HEK293 (cell line): Measurements from ENCODE around the gene ZSCAN31.
A peak's percentile ranks its signal among the peaks of the same experiment; 100 is the strongest.

Source experiments
- CTCF ChIA-PET: fragments of 350-600 bp; formaldehyde crosslinking; extraction: SDS; loops from one replicate; lab custom pipeline; 2021; ENCODE audit warnings: antibody characterized with exemption; lab: Yijun Ruan, JAX
- POLR2A ChIA-PET: fragments of 300-600 bp; formaldehyde crosslinking; extraction: SDS; loops from one replicate; lab custom pipeline; 2020; ENCODE audit warnings: antibody characterized with exemption, inconsistent platforms; lab: Yijun Ruan, JAX
- H3K27ac ChIP-seq: fragments of 200-500 bp; sonication (Bioruptor generic); 2 replicates; pipeline ENCODE4 v1.5.1; 2014; ENCODE audit warnings: low read depth, low read length, control low read depth, inconsistent platforms; ENCODE audit errors: extremely low read depth
- H3K36me3 ChIP-seq, 2 experiments: fragments of 200-500 bp in 1 of 2; sonication (Bioruptor generic) in 1 of 2; 1 replicate in 1 of 2; 2 replicates in 1 of 2; pipeline ENCODE4 v1.5.1; 2014 to 2017; ENCODE audit warnings: inconsistent platforms in 2 of 2, low read length in 2 of 2; ENCODE audit not compliant: control insufficient read depth in 2 of 2, insufficient read depth in 1 of 2
- H3K4me1 ChIP-seq: fragments of 200-500 bp; sonication (Bioruptor generic); 2 replicates; pipeline ENCODE4 v1.5.1; 2014; ENCODE audit warnings: mild to moderate bottlenecking, low read length, inconsistent platforms; ENCODE audit not compliant: control insufficient read depth, insufficient read depth
- H3K4me3 ChIP-seq: 2 replicates; pipeline ENCODE4 v1.5.1; 2011; ENCODE audit warnings: low read depth, mild to moderate bottlenecking, control low read depth, low read length, moderate library complexity
- H3K9me3 ChIP-seq: fragments of 200-500 bp; sonication (Bioruptor generic); 2 replicates; pipeline ENCODE4 v1.5.1; 2014; ENCODE audit warnings: low read depth, low read length, inconsistent platforms; ENCODE audit not compliant: control insufficient read depth, insufficient read depth
- GLIS2 ChIP-seq: fragments of 450-650 bp; formaldehyde crosslinking; IDR thresholded peaks from 2 replicates; pipeline ENCODE4 v1.5.1; 2016; ENCODE audit warnings: missing biosample characterization, missing genetic modification characterization
- KLF16 ChIP-seq: fragments of 450-650 bp; formaldehyde crosslinking; IDR thresholded peaks from 2 replicates; pipeline ENCODE4 v1.5.1; 2017; ENCODE audit warnings: missing biosample characterization, missing genetic modification characterization
- KLF9 ChIP-seq: fragments of 450-650 bp; formaldehyde crosslinking; IDR thresholded peaks from 2 replicates; pipeline ENCODE4 v1.5.1; 2016; ENCODE audit warnings: missing biosample characterization, missing genetic modification characterization, low read depth
- PRDM4 ChIP-seq: fragments of 450-650 bp; formaldehyde crosslinking; IDR thresholded peaks from 2 replicates; pipeline ENCODE4 v1.5.1; 2017; ENCODE audit warnings: missing biosample characterization, missing genetic modification characterization
- RBAK ChIP-seq: fragments of 450-650 bp; formaldehyde crosslinking; IDR thresholded peaks from 2 replicates; pipeline ENCODE4 v1.5.1; 2016; ENCODE audit warnings: missing biosample characterization, missing genetic modification characterization
- ZBTB21 ChIP-seq: fragments of 450-650 bp; formaldehyde crosslinking; IDR thresholded peaks from 2 replicates; pipeline ENCODE4 v1.5.1; 2017; ENCODE audit warnings: missing biosample characterization, missing genetic modification characterization
- ZEB2 ChIP-seq: fragments of 450-650 bp; formaldehyde crosslinking; IDR thresholded peaks from 2 replicates; pipeline ENCODE4 v1.5.1; 2016; ENCODE audit warnings: missing biosample characterization, missing genetic modification characterization
- ZFHX2 ChIP-seq: fragments of 450-650 bp; formaldehyde crosslinking; conservative IDR thresholded peaks from 2 replicates; pipeline ENCODE4 v1.5.1; 2016; ENCODE audit warnings: missing biosample characterization, missing genetic modification characterization
- ZNF148 ChIP-seq: fragments of 450-650 bp; formaldehyde crosslinking; IDR thresholded peaks from 2 replicates; pipeline ENCODE4 v1.5.0; 2017; ENCODE audit warnings: missing biosample characterization, missing genetic modification characterization, borderline replicate concordance
- ZNF155 ChIP-seq: fragments of 450-650 bp; formaldehyde crosslinking; IDR thresholded peaks from 2 replicates; pipeline ENCODE4 v1.5.1; 2016; ENCODE audit warnings: missing biosample characterization, missing genetic modification characterization
- ZNF157 ChIP-seq: fragments of 450-650 bp; formaldehyde crosslinking; IDR thresholded peaks from 2 replicates; pipeline ENCODE4 v1.5.1; 2016; ENCODE audit warnings: missing biosample characterization, missing genetic modification characterization
- ZNF184 ChIP-seq: fragments of 450-650 bp; IDR thresholded peaks from 2 replicates; pipeline ENCODE4 v1.5.1; 2018; ENCODE audit warnings: missing biosample characterization, mild to moderate bottlenecking, missing genetic modification characterization
- ZNF221 ChIP-seq: fragments of 450-650 bp; formaldehyde crosslinking; IDR thresholded peaks from 2 replicates; pipeline ENCODE4 v1.5.1; 2017; ENCODE audit warnings: missing biosample characterization, missing genetic modification characterization, borderline replicate concordance
- ZNF239 ChIP-seq: fragments of 450-650 bp; formaldehyde crosslinking; IDR thresholded peaks from 2 replicates; pipeline ENCODE4 v1.5.1; 2016; ENCODE audit warnings: missing biosample characterization, missing genetic modification characterization
- ZNF335 ChIP-seq: fragments of 450-650 bp; formaldehyde crosslinking; conservative IDR thresholded peaks from 2 replicates; pipeline ENCODE4 v1.5.1; 2016; ENCODE audit warnings: missing biosample characterization, missing genetic modification characterization
- ZNF391 ChIP-seq: fragments of 450-650 bp; formaldehyde crosslinking; IDR thresholded peaks from 2 replicates; pipeline ENCODE4 v1.5.1; 2016; ENCODE audit warnings: low read depth, missing biosample characterization, missing genetic modification characterization, borderline replicate concordance
- ZNF404 ChIP-seq: fragments of 450-650 bp; formaldehyde crosslinking; IDR thresholded peaks from 2 replicates; pipeline ENCODE4 v1.5.1; 2017; ENCODE audit warnings: missing biosample characterization, missing genetic modification characterization
- ZNF518A ChIP-seq: fragments of 450-650 bp; formaldehyde crosslinking; conservative IDR thresholded peaks from 2 replicates; pipeline ENCODE4 v1.5.1; 2016; ENCODE audit warnings: low read depth, missing biosample characterization, missing genetic modification characterization
- ZNF530 ChIP-seq: fragments of 450-650 bp; formaldehyde crosslinking; IDR thresholded peaks from 2 replicates; pipeline ENCODE4 v1.5.1; 2016; ENCODE audit warnings: low read depth, missing biosample characterization, missing genetic modification characterization
- ZNF548 ChIP-seq: fragments of 450-650 bp; formaldehyde crosslinking; IDR thresholded peaks from 2 replicates; pipeline ENCODE4 v1.5.1; 2016; ENCODE audit warnings: missing biosample characterization, missing genetic modification characterization
- ZNF596 ChIP-seq: fragments of 450-650 bp; IDR thresholded peaks from 2 replicates; pipeline ENCODE4 v1.5.0; 2018; ENCODE audit warnings: missing biosample characterization, mild to moderate bottlenecking, missing genetic modification characterization, moderate library complexity
- ZNF707 ChIP-seq: fragments of 450-650 bp; formaldehyde crosslinking; IDR thresholded peaks from 2 replicates; pipeline ENCODE4 v1.5.1; 2016; ENCODE audit warnings: missing biosample characterization, missing genetic modification characterization
- ZNF843 ChIP-seq: fragments of 450-650 bp; formaldehyde crosslinking; IDR thresholded peaks from 2 replicates; pipeline ENCODE4 v1.5.1; 2016; ENCODE audit warnings: missing biosample characterization, missing genetic modification characterization
- ZSCAN18 ChIP-seq: fragments of 450-650 bp; formaldehyde crosslinking; IDR thresholded peaks from 2 replicates; pipeline ENCODE4 v1.5.1; 2016; ENCODE audit warnings: missing biosample characterization, missing genetic modification characterization
- ZSCAN30 ChIP-seq: fragments of 450-650 bp; IDR thresholded peaks from 2 replicates; pipeline ENCODE4 v1.5.1; 2018; ENCODE audit warnings: missing biosample characterization, mild to moderate bottlenecking, missing genetic modification characterization, moderate library complexity
- ZSCAN4 ChIP-seq: fragments of 450-650 bp; formaldehyde crosslinking; IDR thresholded peaks from 2 replicates; pipeline ENCODE4 v1.5.1; 2017; ENCODE audit warnings: missing biosample characterization, missing genetic modification characterization

The ZSCAN31 gene

GRCh38 chr6:28311139-28311823 lies 24.7 kb downstream of the ZSCAN31 start:
- Histone ChIP-seq H3K9me3 (no peaks in the 10 kb centered on the region), H3K4me1 (peaks cover 6% of the 10 kb centered on the region), H3K27ac (peak overlapping the region; percentile 62), H3K36me3 (no peaks in the 10 kb centered on the region), H3K4me3 (no peak overlapping the region)
- CTCF ChIA-PET: interaction anchor here (0.5 to 1.1 kb wide), 2 partner anchors 27 to 352 kb away, joined by 3 to 5 read pairs; no protein-coding TSS in a partner anchor
- POLR2A ChIA-PET: interaction anchor here (3.5 kb wide), 1 partner anchor 25 kb away, joined by 17 read pairs; the partner anchor contains the start of gene ZSCAN31
- TF ChIP-seq KLF16 (tag by site-specific recombination) (no peak), GLIS2 (tag by site-specific recombination) (peak; percentile 30; the same call in 1 of the 2 replicates), ZFHX2 (tag by site-specific recombination) (peak; percentile 93), ZBTB21 (tag by site-specific recombination) (no peak), ZNF843 (tag by site-specific recombination) (peak; percentile 32; the same call in 1 of the 2 replicates), PRDM4 (tag by site-specific recombination) (no peak), KLF9 (tag by site-specific recombination) (peak; percentile 56; the same call in 1 of the 2 replicates), ZSCAN4 (peak; percentile 23; the same call in 1 of the 2 replicates), ZNF157 (tag by site-specific recombination) (no peak), ZNF548 (tag by site-specific recombination) (no peak), ZNF707 (tag by site-specific recombination) (no peak), ZNF239 (tag by site-specific recombination) (no peak), RBAK (tag by site-specific recombination) (no peak), ZNF155 (no peak), ZNF391 (tag by site-specific recombination) (no peak), ZNF184 (tag by site-specific recombination) (peak; percentile 16; the same call in 1 of the 2 replicates), ZNF221 (no peak), ZSCAN18 (no peak), ZEB2 (tag by site-specific recombination) (0 out of 2 replicates have a peak, but pooled peaks have one; percentile 50), ZNF518A (tag by site-specific recombination) (no peak), ZNF530 (tag by site-specific recombination) (no peak), ZNF404 (tag by site-specific recombination) (no peak), ZNF148 (tag by site-specific recombination) (no peak), ZNF335 (no peak), ZSCAN30 (tag by site-specific recombination) (no peak), ZNF596 (tag by site-specific recombination) (no peak)
